ENCODE measurements around the gene PAK1IP1.

The PAK1IP1 gene

DNA sequence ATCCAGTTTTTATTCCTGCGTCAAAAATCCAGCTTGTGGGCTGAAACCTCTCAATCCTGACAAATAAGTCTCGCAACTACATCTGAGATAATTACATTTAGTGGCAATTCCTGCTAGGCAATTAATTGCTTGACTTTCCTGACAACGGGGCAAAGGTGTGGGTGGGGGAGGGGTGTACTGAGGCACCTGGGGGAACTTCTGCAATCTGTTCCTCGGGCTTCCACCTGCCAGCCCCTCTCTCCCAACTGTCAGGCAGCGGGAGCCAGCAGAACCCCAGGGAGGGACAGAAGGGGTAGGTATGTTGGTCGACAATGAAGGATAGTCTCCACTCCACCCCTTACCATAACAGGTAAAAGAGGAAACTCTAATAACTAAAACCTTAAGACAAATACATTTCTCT, 7.2 kb upstream of the PAK1IP1 start:
- DNase-seq (ENCODE audit: low read depth) = no peak
- no peak for TF ChIP-seq MYC (IDR thresholded peaks at IDR 0.05; ENCODE audit: low read depth, low read length)
- TF ChIP-seq, protein P1, sequence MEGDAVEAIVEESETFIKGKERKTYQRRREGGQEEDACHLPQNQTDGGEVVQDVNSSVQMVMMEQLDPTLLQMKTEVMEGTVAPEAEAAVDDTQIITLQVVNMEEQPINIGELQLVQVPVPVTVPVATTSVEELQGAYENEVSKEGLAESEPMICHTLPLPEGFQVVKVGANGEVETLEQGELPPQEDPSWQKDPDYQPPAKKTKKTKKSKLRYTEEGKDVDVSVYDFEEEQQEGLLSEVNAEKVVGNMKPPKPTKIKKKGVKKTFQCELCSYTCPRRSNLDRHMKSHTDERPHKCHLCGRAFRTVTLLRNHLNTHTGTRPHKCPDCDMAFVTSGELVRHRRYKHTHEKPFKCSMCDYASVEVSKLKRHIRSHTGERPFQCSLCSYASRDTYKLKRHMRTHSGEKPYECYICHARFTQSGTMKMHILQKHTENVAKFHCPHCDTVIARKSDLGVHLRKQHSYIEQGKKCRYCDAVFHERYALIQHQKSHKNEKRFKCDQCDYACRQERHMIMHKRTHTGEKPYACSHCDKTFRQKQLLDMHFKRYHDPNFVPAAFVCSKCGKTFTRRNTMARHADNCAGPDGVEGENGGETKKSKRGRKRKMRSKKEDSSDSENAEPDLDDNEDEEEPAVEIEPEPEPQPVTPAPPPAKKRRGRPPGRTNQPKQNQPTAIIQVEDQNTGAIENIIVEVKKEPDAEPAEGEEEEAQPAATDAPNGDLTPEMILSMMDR (IDR thresholded peaks at IDR 0.05; ENCODE audit: low read depth, low read length) = no peak
- TF ChIP-seq POLR2A (IDR thresholded peaks at IDR 0.05; ENCODE audit: extremely low read depth, insufficient read length) = no peak
- TF ChIP-seq, protein P2, sequence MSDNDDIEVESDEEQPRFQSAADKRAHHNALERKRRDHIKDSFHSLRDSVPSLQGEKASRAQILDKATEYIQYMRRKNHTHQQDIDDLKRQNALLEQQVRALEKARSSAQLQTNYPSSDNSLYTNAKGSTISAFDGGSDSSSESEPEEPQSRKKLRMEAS (IDR thresholded peaks at IDR 0.05; ENCODE audit: low read depth, low read length) = no peak

DNA sequence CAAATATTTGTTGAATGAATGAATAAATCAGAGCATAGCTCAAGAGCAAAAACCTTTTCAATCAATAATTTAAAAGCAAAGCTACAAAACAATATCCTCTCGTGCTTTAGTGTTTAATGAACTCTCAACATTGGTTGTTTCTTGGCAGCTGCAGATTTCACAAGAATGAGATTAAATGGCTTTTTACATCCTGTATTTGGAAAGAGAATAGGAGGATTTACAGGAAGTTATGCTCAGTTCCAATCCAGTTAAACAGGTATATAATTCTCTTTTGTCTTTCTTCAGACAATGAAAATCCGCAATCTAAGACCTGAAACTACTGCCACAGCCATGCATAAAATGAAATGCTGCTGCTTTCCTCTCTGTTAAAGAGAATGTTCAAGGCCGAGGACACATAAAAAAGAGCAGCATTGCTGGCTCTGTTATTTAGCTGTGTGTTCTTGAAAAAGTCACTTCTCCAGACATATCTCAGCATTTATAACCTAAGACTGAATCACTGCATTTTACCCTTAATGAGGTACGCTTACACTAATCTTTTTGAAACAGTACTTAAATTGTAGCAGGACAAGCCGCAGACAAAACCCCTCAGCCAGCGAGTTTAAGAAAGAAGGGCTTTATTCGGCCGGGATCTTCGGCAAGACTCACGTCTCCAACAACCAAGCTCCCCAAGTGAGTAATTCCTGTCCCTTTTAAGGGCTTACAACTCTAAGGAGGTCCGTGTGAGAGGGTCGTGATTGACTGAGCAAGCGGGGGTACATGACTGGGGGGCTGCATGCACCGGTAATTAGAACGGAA, 3.9 kb upstream of the PAK1IP1 start:
- TF ChIP-seq MYC (IDR thresholded peaks at IDR 0.05; ENCODE audit: low read depth, low read length) (no peak), POLR2A (IDR thresholded peaks at IDR 0.05; ENCODE audit: extremely low read depth, insufficient read length) (no peak)
- TF ChIP-seq, protein P2 (IDR thresholded peaks at IDR 0.05; ENCODE audit: low read depth, low read length) = no peak
- TF ChIP-seq, protein P1 (IDR thresholded peaks at IDR 0.05; ENCODE audit: low read depth, low read length) = no peak
- DNase-seq (ENCODE audit: low read depth) = peak; percentile 58
- no peak overlapping the region for H3K4me3 ChIP-seq (ENCODE audit: low read depth, low read length)

More for the DNA sequence above, 7.2 kb upstream of the PAK1IP1 start:
- no peak overlapping the region for H3K4me3 ChIP-seq (ENCODE audit: low read depth, low read length)

DNA sequence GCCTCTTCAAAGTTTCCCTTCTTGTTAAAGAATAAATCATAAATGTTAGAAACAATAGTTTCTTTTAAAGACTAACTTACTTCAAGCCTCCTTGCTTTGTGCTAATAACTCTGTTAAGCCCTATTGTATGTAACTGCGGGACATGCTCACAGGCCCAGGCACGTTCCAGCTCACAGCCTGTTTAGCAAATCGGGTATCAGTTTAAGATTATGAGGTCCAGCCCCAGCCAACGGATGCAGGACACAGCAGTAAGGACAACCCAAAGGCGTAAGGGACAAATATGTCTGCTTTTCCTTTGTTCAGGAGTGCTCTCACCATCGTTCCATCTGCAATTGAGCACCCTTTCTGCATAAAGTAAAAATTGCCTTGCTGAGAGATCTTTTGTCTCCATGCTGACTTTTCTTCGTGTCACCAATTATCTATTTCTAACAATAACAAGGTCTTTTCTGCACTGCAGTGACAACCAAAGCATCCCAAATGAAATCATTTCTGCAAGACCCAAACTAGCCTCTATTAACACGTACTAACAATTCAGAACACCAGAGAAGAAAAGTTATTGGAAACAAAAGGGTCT, 1.7 kb upstream of the PAK1IP1 start:
- TF ChIP-seq, protein P1 (IDR thresholded peaks at IDR 0.05; ENCODE audit: low read depth, low read length) = no peak
- TF ChIP-seq MYC (IDR thresholded peaks at IDR 0.05; ENCODE audit: low read depth, low read length) (no peak), POLR2A (IDR thresholded peaks at IDR 0.05; ENCODE audit: extremely low read depth, insufficient read length) (no peak)
- TF ChIP-seq, protein P2 (IDR thresholded peaks at IDR 0.05; ENCODE audit: low read depth, low read length) = no peak
- peak; percentile 30 for DNase-seq (ENCODE audit: low read depth)
- H3K4me3 ChIP-seq (ENCODE audit: low read depth, low read length) = peak overlapping the region; percentile 87

DNA sequence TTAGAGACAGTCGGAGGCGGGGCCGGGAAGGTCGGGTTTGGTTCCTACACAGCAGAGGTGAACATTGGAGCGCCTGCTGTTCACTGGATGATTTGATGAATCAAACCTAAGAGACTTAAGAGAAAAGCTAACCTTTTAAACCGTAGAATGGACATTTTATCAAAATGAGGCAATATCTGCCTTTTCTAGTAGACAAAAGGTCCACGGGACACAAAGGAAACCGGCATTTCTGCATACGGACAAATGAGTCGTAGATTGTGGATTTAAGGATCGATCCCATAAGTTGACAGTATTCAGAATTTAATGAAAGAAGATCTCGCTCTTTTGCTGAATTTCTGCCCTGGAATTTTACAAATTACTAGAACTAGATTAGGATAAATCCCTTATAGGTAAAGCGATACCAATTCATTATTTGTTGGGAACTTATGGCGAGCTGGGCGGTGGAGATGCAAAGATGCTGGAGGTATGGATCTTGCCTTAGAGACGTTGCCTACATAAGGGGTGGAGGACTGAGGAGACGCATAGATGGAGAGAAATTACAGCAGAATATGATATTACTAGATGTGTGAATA, 400 bp downstream of the PAK1IP1 start:
- peak overlapping the region; percentile 87 for H3K4me3 ChIP-seq (ENCODE audit: low read depth, low read length)
- no peak for TF ChIP-seq MYC (IDR thresholded peaks at IDR 0.05; ENCODE audit: low read depth, low read length)
- TF ChIP-seq POLR2A (IDR thresholded peaks at IDR 0.05; ENCODE audit: extremely low read depth, insufficient read length) = no peak
- TF ChIP-seq, protein P1 (IDR thresholded peaks at IDR 0.05; ENCODE audit: low read depth, low read length) = no peak
- TF ChIP-seq, protein P2 (IDR thresholded peaks at IDR 0.05; ENCODE audit: low read depth, low read length) = no peak
- DNase-seq (ENCODE audit: low read depth) = peak; percentile 27

DNA sequence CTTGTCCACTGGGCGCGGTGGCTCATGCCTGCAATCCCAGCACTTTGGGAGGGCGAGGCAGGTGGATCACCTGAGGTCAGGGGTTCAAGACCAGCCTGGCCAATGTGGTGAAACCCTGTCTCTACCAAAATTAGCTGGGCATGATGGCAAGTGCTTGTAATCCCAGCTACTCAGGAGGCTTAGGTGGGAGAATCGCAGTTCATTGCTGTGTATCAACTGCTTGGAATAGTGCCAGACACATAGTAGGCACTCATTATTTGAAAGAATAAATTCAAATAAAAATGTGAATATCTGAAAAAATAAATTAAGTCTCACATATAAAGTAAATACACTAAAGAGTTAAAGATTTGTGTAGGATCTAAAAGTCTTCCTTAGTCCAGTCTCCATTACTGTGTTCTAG, 1.9 kb downstream of the PAK1IP1 start:
- peak overlapping the region; percentile 87 for H3K4me3 ChIP-seq (ENCODE audit: low read depth, low read length)
- DNase-seq (ENCODE audit: low read depth) = no peak
- no peak for TF ChIP-seq POLR2A (IDR thresholded peaks at IDR 0.05; ENCODE audit: extremely low read depth, insufficient read length)
- TF ChIP-seq, protein P2 (IDR thresholded peaks at IDR 0.05; ENCODE audit: low read depth, low read length) = no peak
- no peak for TF ChIP-seq MYC (IDR thresholded peaks at IDR 0.05; ENCODE audit: low read depth, low read length)

DNA sequence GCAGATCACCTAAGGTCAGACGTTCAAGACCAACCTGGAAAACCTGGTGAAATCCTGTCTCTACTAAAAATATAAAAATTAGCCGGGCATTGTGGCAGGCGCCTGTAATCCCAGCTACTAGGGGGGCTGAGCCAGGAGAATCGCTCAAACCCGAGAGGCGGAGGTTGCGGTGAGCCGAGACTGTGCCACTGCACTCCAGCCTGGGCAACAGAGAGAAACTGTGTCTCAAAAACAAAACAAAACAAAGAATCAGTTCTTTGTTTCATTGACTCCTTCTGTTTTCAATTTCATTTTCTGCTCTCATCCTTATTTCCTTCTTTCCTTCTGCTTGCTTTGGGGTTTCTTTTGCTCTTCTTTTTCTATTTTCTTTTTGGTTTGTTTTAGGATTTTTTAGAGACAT, 19.2 kb downstream of the PAK1IP1 start:
- DNase-seq (ENCODE audit: low read depth) = no peak
- no peak overlapping the region for H3K4me3 ChIP-seq (ENCODE audit: low read depth, low read length)
- no peak for TF ChIP-seq MYC (IDR thresholded peaks at IDR 0.05; ENCODE audit: low read depth, low read length)
- TF ChIP-seq, protein P2 (IDR thresholded peaks at IDR 0.05; ENCODE audit: low read depth, low read length) = no peak
- TF ChIP-seq, protein P1 (IDR thresholded peaks at IDR 0.05; ENCODE audit: low read depth, low read length) = no peak
- TF ChIP-seq POLR2A (IDR thresholded peaks at IDR 0.05; ENCODE audit: extremely low read depth, insufficient read length) = no peak

Data from NB4 (cell line).